ENCODE data around the gene PRSS27. TPM values are rescaled to one million over a fixed set of nuclear protein-coding genes. Genes with fewer than 3 reads are reported as not detected.
A peak's percentile ranks its signal among the peaks of the same experiment; 100 is the strongest.

PRSS27 gene
- total and polyA plus RNA-seq, 2 of the 8 experiments (the other 6 are each of a cell fraction or from before 2014, with no cell fraction given), result 1.3 to 7.5 TPM

DNA sequence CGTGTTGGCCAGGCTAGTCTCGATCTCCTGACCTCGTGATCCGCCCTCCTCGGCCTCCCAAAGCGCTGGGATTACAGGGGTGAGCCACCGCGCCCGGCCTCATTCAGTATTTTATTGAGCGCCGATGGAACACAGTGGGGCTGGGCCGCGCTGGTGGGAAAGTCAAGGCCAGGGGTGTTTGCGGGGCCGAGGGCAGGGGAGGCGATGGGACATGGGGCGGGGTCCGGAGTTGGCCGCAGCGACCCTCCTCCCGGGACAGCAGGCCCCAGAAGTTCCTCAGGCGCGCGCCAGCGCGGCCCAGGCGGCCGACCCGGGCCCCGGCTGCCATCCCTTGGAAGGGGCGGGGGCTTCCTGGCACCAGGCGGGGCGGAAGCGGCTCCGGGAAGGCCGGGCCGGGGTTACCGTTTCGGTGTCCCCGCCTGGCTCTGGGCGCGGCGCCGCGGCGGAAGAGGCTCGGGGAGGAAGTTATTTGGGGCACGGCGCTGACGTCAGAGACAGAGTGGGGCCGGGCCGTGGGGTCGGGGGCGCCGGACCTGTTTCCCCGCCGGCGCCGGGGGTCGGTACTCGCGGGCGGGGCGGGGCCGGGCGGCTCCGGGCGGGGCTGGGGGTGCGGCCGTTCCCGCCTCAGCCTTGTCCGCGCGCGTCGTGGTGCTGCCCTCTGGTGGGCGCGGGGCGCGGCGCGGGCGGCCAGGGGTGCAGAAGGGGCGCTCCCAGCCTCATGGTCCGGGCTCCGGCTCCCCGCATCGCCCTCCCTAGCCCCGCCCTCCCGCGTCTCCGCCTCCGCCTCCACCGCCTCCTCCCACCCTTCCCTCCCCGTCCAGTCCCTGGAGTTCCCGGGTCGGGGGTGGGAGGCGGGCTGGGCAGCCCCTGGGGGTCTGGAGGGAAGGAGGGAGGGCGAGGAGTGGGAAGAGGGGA, 952 bp upstream of the PRSS27 start (continued):
- TF ChIP-seq SAP30 (IDR thresholded peaks at IDR 0.05; ENCODE audit: insufficient read depth, insufficient replicate concordance, low read length) (no peak), POLR2A (IDR thresholded peaks at IDR 0.05; ENCODE audit: control extremely low read depth in 1 of 2, low read depth in 2 of 2, low read length in 2 of 2) (peak in 1 of 2 experiments; percentile 62; a peak in 2 of 3 replicates), RBBP5 (IDR thresholded peaks at IDR 0.05; ENCODE audit: borderline replicate concordance, low read depth, low read length) (no peak), CREB1 (IDR thresholded peaks at IDR 0.05) (peak; percentile 95), SP4 (IDR thresholded peaks at IDR 0.05; ENCODE audit: low read length) (no peak), EZH2 (IDR thresholded peaks at IDR 0.05; ENCODE audit: low read depth, low read length, severe bottlenecking) (no peak), POU5F1 (IDR thresholded peaks at IDR 0.05; ENCODE audit: low read depth, low read length) (no peak), GABPA (IDR thresholded peaks at IDR 0.05; ENCODE audit: borderline replicate concordance, insufficient read depth, low read length) (peak; percentile 98), SIN3A (conservative IDR thresholded peaks at IDR 0.05 in 1 of 2, IDR thresholded peaks at IDR 0.05 in 1 of 2; ENCODE audit: low read depth in 1 of 2, low read length in 2 of 2) (0 out of 4 replicates have a peak, but pooled peaks of 1 of the 2 experiments have one; percentile 47), MAFK (IDR thresholded peaks at IDR 0.05; ENCODE audit: low read depth, low read length) (no peak), SP2 (IDR thresholded peaks at IDR 0.05; ENCODE audit: low read length) (no peak), EGR1 (IDR thresholded peaks at IDR 0.05; ENCODE audit: borderline replicate concordance, low read depth, low read length) (0 out of 2 replicates have a peak, but pooled peaks have one; percentile 4), ASH2L (IDR thresholded peaks at IDR 0.05; ENCODE audit: low read length) (no peak), CBX8 (IDR thresholded peaks at IDR 0.05; ENCODE audit: borderline replicate concordance, low read depth, low read length) (no peak), GTF2F1 (IDR thresholded peaks at IDR 0.05; ENCODE audit: borderline replicate concordance, low read depth, low read length) (no peak), PHF8 (conservative IDR thresholded peaks at IDR 0.05; ENCODE audit: low read depth, low read length) (peak; percentile 70)
- TF ChIP-seq, protein P1, sequence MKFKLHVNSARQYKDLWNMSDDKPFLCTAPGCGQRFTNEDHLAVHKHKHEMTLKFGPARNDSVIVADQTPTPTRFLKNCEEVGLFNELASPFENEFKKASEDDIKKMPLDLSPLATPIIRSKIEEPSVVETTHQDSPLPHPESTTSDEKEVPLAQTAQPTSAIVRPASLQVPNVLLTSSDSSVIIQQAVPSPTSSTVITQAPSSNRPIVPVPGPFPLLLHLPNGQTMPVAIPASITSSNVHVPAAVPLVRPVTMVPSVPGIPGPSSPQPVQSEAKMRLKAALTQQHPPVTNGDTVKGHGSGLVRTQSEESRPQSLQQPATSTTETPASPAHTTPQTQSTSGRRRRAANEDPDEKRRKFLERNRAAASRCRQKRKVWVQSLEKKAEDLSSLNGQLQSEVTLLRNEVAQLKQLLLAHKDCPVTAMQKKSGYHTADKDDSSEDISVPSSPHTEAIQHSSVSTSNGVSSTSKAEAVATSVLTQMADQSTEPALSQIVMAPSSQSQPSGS (IDR thresholded peaks at IDR 0.05; ENCODE audit: low read length), result peak; percentile 66; the same call in 1 of the 2 replicates
- TF ChIP-seq, protein P2, sequence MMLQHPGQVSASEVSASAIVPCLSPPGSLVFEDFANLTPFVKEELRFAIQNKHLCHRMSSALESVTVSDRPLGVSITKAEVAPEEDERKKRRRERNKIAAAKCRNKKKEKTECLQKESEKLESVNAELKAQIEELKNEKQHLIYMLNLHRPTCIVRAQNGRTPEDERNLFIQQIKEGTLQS (IDR thresholded peaks at IDR 0.05; ENCODE audit: insufficient read depth, low read depth, low read length), result no peak
- TF ChIP-seq, protein P3, sequence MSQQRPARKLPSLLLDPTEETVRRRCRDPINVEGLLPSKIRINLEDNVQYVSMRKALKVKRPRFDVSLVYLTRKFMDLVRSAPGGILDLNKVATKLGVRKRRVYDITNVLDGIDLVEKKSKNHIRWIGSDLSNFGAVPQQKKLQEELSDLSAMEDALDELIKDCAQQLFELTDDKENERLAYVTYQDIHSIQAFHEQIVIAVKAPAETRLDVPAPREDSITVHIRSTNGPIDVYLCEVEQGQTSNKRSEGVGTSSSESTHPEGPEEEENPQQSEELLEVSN (IDR thresholded peaks at IDR 0.05), result no peak
- TF ChIP-seq, protein P4, sequence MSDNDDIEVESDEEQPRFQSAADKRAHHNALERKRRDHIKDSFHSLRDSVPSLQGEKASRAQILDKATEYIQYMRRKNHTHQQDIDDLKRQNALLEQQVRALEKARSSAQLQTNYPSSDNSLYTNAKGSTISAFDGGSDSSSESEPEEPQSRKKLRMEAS (IDR thresholded peaks at IDR 0.05), result peak; percentile 59; the same call in 1 of the 2 replicates
